ENCODE data around the gene CLEC1A. TPM values are rescaled to one million over a fixed set of nuclear protein-coding genes. Genes with fewer than 3 reads are reported as not detected.

CLEC1A gene
- total and polyA plus RNA-seq, 2 experiments from 2014 or later = not detected

DNA sequence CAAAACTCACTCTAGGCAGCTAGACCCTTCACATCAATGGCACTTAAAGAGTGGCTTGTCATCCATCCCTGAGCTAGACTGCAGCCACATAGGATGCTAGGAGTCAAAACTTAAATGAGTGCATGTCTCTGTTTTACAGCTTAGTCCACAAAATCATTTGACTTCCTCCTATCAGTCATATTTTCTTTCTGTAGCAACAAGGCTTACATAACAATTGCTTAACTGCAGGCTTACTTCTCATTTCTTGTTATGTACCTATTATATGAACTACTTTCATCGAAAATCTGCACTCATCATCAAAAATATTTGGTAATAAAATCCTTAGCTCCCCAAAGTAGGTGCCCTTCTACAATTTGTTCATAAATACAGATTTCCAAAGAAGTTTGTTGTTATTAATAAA lies 30.1 kb downstream of the CLEC1A start:
- no peak overlapping the region for H3K27ac ChIP-seq
- no peaks in the 10 kb centered on the region for H3K36me3 ChIP-seq

GRCh38 chr12:10067942-10068341 lies 30.8 kb downstream of the CLEC1A start:
- no peak for TF ChIP-seq CTCF (IDR thresholded peaks at IDR 0.05; ENCODE audit: low read depth, low read length)
- no peaks in the 10 kb centered on the region for H3K36me3 ChIP-seq
- H3K27ac ChIP-seq = no peak overlapping the region
- no peak overlapping the region for H3K4me3 ChIP-seq
- no peaks in the 10 kb centered on the region for H3K27me3 ChIP-seq
- peak in 1 of 2 donors; percentile 13 for DNase-seq (ENCODE audit: low read depth in 1 of 2, low spot score in 1 of 2)
- no peaks in the 10 kb centered on the region for H3K4me1 ChIP-seq (ENCODE audit: low read depth)
- H3K9me3 ChIP-seq (ENCODE audit: low read depth) = no peaks in the 10 kb centered on the region

More for the DNA sequence above, 30.1 kb downstream of the CLEC1A start:
- no peak for TF ChIP-seq CTCF (IDR thresholded peaks at IDR 0.05; ENCODE audit: low read depth, low read length)
- H3K4me1 ChIP-seq (ENCODE audit: low read depth) = no peaks in the 10 kb centered on the region
- no peak overlapping the region for H3K4me3 ChIP-seq
- H3K9me3 ChIP-seq (ENCODE audit: low read depth) = no peaks in the 10 kb centered on the region
- peak in 1 of 2 donors; percentile 14 for DNase-seq (ENCODE audit: low read depth in 1 of 2, low spot score in 1 of 2)
- H3K27me3 ChIP-seq = no peaks in the 10 kb centered on the region

DNA sequence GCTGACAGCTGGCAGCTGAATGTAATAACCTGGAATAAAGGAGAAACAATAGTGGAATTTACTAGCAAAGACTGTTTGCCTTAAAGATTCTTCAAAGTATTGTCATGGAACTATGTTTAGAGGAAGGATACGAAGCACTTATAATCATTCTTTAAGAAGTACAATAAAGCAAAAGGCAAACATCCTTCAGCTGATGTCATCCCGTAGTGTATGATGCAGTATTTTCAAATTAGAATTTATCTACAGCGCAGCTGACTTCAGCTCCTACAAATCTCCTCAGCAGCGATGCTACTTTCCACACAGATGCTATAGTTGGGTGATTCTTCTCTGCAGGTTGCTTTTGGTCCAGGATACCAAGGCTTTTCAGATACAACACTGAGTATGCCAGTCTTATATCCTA lies 31.5 kb downstream of the CLEC1A start:
- Histone ChIP-seq H3K4me3 (no peak overlapping the region), H3K27me3 (no peaks in the 10 kb centered on the region), H3K27ac (no peak overlapping the region)

DNA sequence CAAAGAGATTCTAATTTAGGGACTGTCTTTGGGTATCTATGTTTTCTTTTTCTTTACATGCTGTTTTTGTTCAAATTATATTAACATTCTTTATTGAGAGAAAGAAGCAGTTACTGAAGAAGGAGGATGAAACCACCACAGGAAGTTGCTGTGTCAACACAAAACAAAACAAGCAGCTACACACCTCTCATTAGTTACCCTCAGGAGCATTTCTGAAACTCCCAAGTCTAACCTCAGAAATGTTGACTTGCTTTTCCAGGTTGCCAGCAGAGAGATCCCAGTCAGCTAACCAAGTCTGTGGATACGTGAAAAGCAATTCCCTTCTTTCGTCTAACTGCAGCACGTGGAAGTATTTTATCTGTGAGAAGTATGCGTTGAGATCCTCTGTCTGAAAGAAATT lies 33.5 kb downstream of the CLEC1A start:
- Histone ChIP-seq H3K36me3 (no peaks in the 10 kb centered on the region), H3K9me3 (ENCODE audit: low read depth) (no peaks in the 10 kb centered on the region), H3K27ac (no peak overlapping the region), H3K4me1 (ENCODE audit: low read depth) (no peaks in the 10 kb centered on the region), H3K27me3 (no peaks in the 10 kb centered on the region), H3K4me3 (no peak overlapping the region)
- TF ChIP-seq CTCF (IDR thresholded peaks at IDR 0.05; ENCODE audit: low read depth, low read length) = no peak
- DNase-seq (ENCODE audit: low read depth in 1 of 2, low spot score in 1 of 2) = no peak

More for the DNA sequence above, 31.5 kb downstream of the CLEC1A start:
- Histone ChIP-seq H3K9me3 (ENCODE audit: low read depth) (no peaks in the 10 kb centered on the region), H3K36me3 (no peaks in the 10 kb centered on the region), H3K4me1 (ENCODE audit: low read depth) (no peaks in the 10 kb centered on the region)
- TF ChIP-seq CTCF (IDR thresholded peaks at IDR 0.05; ENCODE audit: low read depth, low read length) = no peak
- DNase-seq (ENCODE audit: low read depth in 1 of 2, low spot score in 1 of 2) = no peak

DNA sequence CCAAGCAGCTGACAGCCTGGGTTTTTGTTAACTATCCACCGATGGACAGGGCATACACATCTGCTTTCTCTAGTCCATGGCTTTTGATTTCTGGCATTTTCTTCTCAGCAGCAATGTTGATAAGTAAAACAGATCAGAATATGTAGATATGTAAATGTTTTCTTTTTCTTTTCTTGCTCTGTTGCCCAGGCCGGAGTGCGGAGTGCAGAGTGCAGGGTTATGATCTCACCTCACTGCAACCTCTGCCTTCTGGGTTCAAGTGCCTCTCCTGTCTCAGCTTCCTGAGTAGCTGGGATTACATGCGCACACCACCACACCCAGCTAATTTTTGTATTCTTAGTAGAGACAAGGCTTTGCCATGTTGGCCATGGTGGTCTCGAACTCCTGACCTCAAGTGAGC lies 40.4 kb downstream of the CLEC1A start:
- no peak overlapping the region for H3K4me3 ChIP-seq

More for the DNA sequence above, 40.4 kb downstream of the CLEC1A start:
- H3K36me3 ChIP-seq = no peaks in the 10 kb centered on the region
- H3K27me3 ChIP-seq = no peaks in the 10 kb centered on the region
- no peaks in the 10 kb centered on the region for H3K9me3 ChIP-seq (ENCODE audit: low read depth)
- DNase-seq (ENCODE audit: low read depth in 1 of 2, low spot score in 1 of 2) = no peak
- H3K27ac ChIP-seq = no peak overlapping the region
- no peaks in the 10 kb centered on the region for H3K4me1 ChIP-seq (ENCODE audit: low read depth)
- TF ChIP-seq CTCF (IDR thresholded peaks at IDR 0.05; ENCODE audit: low read depth, low read length) = no peak
